Hematopoietic multipotent progenitor cell treated with erythropoietin and hydrocortisone succinate and interleukin-3 and kit ligand, for 4 days (in vitro differentiated cells): ENCODE measurements around the gene CAMK2G.

Experiments
- DNase-seq: peaks from one replicate; pipeline ENCODE4 v3.0.0-alpha.2; 2015

CAMK2G gene

DNA sequence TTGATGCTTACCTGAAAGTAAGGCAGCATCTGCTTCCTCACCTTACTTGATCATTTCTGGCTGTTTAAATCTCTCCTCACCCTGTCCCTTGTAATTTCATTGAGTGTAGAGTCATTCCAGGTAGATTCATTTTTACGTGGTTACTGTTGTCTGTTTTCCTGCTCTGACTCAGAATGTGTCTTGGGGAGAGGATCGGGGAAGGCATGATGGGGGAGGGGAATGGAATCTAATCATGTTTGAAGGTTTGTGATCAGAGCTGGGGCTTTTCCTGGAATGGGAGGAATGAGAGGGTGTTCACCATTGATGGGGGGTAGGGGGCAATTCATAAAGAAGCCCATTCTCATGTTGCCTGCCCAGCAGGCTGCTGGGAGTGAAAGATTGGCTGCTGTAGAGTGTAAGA is 111.4 kb downstream of the CAMK2G start:
- no peak for DNase-seq
